Nephron progenitor cell (in vitro differentiated cells): ENCODE results near the gene COMMD3.
A peak's percentile ranks its signal among the peaks of the same experiment; 100 is the strongest.

ENCODE experiments used
- DNase-seq: peaks from one replicate; pipeline ENCODE4 v3.0.0; 2021
- H3K27ac Mint-ChIP-seq: 2 replicates; pipeline ENCODE4 v1.8.0; 2021; ENCODE audit warnings: mild to moderate bottlenecking, moderate library complexity, mixed read lengths
- H3K27me3 Mint-ChIP-seq: 2 replicates; pipeline ENCODE4 v1.8.0; 2021; ENCODE audit warnings: mild to moderate bottlenecking, low read depth, mixed read lengths; ENCODE audit not compliant: poor library complexity
- H3K36me3 Mint-ChIP-seq: 2 replicates; pipeline ENCODE4 v1.8.0; 2021; ENCODE audit warnings: low read depth, mixed read lengths
- H3K4me1 Mint-ChIP-seq: 2 replicates; pipeline ENCODE4 v1.8.0; 2021; ENCODE audit warnings: mixed read lengths
- H3K4me3 Mint-ChIP-seq: 2 replicates; pipeline ENCODE4 v1.8.0; 2021; ENCODE audit warnings: mild to moderate bottlenecking, moderate library complexity, mixed read lengths
- H3K9me3 Mint-ChIP-seq: 2 replicates; pipeline ENCODE4 v1.8.0; 2021; ENCODE audit warnings: mild to moderate bottlenecking, moderate library complexity, mixed read lengths
- TF ChIP-seq, protein P1 (sequence below): fragments of 200-600 bp; sonication (generic); IDR thresholded peaks from 2 replicates; pipeline ENCODE4 v1.5.0; 2021; ENCODE audit warnings: antibody characterized with exemption

COMMD3 gene

DNA sequence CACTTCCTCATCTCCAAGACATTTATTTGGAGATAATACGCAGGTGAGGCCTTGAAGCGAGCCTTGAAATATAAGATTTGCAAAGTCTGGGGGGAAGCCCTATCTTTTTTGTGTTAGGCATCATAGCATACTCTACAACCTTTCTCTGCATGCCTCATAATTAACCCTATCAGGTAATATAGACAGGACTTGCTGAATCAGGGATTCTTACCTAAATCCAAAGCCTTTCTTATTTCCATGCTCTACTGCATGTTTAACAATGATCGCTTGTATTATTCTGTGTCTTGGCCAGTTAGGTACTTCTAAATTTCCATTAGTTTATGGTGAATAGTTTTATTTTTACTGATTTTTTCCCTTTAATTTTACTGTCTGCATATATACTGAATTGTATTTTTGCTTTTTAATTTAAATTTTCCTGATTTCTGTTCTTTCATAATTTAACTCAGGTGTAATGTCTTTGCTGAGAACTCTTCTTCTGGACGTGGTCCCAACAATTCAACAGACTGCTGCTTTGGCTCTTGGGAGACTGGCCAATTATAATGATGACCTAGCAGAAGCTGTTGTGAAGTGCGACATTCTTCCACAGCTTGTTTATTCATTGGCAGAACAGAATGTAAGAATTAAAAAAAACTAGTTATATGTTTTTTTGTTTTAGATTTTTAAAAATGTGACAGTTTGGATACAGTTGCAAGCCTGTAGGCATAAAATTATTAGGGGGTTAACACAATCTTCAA is 48.4 kb downstream of the COMMD3 start:
- Mint-ChIP-seq H3K27me3 (no peaks in the 10 kb centered on the region), H3K27ac (no peak overlapping the region), H3K9me3 (no peaks in the 10 kb centered on the region), H3K36me3 (no peaks in the 10 kb centered on the region), H3K4me1 (peaks cover 20% of the 10 kb centered on the region), H3K4me3 (no peak overlapping the region)
- TF ChIP-seq, protein P1, sequence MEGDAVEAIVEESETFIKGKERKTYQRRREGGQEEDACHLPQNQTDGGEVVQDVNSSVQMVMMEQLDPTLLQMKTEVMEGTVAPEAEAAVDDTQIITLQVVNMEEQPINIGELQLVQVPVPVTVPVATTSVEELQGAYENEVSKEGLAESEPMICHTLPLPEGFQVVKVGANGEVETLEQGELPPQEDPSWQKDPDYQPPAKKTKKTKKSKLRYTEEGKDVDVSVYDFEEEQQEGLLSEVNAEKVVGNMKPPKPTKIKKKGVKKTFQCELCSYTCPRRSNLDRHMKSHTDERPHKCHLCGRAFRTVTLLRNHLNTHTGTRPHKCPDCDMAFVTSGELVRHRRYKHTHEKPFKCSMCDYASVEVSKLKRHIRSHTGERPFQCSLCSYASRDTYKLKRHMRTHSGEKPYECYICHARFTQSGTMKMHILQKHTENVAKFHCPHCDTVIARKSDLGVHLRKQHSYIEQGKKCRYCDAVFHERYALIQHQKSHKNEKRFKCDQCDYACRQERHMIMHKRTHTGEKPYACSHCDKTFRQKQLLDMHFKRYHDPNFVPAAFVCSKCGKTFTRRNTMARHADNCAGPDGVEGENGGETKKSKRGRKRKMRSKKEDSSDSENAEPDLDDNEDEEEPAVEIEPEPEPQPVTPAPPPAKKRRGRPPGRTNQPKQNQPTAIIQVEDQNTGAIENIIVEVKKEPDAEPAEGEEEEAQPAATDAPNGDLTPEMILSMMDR, result no peak
- no peak for DNase-seq

DNA sequence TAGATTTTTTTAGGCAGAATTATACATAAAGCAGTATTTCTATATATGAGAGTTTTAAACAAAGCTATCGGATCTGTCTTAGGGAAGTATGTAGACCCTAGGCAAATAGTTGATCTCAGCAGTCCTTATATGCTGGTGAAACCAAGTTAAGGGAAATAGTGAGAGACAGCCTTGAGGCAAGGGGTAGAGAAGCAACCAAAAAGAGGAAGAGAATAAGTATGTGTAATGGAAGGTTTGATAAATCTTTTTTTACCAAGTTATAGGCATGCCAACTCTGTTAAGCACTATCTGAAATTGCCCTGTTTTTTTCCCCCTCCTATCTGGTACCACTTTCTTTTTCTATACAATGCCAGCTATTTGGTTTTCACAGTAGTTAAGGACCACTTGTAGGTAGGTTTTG is 49.0 kb downstream of the COMMD3 start:
- H3K4me1 Mint-ChIP-seq, result peaks cover 20% of the 10 kb centered on the region
- H3K27me3 Mint-ChIP-seq, result no peaks in the 10 kb centered on the region
- no peaks in the 10 kb centered on the region for H3K9me3 Mint-ChIP-seq
- H3K36me3 Mint-ChIP-seq, result no peaks in the 10 kb centered on the region
- H3K27ac Mint-ChIP-seq, result no peak overlapping the region
- DNase-seq, result no peak
- TF ChIP-seq, protein P1, result no peak
- H3K4me3 Mint-ChIP-seq, result no peak overlapping the region

DNA sequence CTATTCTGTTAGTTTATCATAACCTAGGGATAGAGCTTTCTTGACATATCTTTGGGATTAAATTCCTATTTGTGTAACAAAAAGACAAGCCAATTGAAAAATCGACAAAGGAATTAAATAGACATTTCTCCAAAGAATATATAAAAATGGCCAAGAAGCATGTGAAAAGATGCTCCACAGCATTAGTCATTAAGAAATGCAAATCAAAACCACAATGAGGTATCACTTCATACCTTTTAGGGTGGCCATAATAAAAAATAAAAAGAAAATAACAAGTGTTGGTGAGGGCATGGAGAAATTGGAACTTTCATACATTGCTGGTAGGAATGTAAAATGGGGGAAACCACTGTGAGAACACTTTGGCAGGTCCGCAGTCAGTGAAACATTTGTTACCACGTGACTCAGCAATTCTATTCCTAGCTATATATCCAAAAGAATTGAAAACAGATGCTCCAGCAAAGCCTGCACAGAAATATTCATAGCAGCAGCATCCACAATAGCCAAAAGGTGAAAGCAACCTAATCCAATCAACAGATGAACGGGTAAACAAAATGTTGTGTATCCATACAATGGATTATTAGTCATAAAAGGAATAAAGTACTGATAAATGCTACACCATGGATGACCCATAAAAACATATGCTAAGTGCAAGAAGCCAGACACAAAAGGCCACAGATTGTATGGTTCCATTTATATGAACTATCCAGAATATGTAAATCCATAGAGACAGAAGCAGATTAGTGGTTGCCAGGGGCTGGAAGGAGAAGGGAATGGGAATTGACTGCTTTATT is 49.7 kb downstream of the COMMD3 start:
- Mint-ChIP-seq H3K4me1 (peaks cover 20% of the 10 kb centered on the region), H3K27ac (no peak overlapping the region), H3K9me3 (no peaks in the 10 kb centered on the region), H3K4me3 (no peak overlapping the region), H3K36me3 (no peaks in the 10 kb centered on the region), H3K27me3 (no peaks in the 10 kb centered on the region)
- TF ChIP-seq, protein P1, result no peak
- no peak for DNase-seq

DNA sequence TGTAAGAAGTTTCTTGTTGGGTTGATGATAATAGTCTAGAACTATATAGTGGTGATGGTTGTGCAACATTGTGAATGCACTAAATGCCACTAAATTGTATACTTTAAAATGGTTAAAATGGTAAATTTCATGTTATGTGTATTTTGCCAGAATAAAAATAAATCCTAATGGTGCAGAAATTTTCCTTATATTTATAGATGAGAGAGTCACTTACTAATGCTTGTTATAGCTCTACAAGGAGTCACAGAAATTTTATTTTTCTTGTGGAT is 50.2 kb downstream of the COMMD3 start:
- Mint-ChIP-seq H3K36me3 (no peaks in the 10 kb centered on the region), H3K9me3 (no peaks in the 10 kb centered on the region), H3K27me3 (no peaks in the 10 kb centered on the region), H3K4me1 (peaks cover 20% of the 10 kb centered on the region), H3K27ac (no peak overlapping the region), H3K4me3 (no peak overlapping the region)
- DNase-seq, result no peak
- TF ChIP-seq, protein P1, result no peak

DNA sequence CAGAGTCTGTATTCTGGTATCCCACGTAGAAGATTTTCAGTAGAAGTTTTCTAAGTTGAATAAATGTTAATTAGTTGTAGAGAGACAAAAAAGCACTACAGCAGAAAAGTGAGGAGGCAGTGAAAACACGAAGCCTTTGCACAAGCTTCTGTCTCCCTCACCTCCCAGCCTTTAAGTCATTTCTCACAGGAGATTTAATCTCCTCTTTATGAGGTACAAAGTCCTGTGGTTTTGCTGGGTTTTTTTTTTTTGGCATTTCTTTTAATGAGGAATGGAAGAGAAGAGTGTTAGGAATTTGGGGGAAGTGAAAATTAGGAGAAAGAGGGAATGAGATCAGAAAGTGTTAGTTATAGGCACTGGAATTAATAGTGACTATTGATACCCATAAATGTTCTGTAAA is 50.6 kb downstream of the COMMD3 start:
- peaks cover 20% of the 10 kb centered on the region for H3K4me1 Mint-ChIP-seq

More for the DNA sequence above, 50.6 kb downstream of the COMMD3 start:
- Mint-ChIP-seq H3K9me3 (no peaks in the 10 kb centered on the region), H3K27ac (peak overlapping the region; percentile 37), H3K27me3 (no peaks in the 10 kb centered on the region), H3K4me3 (no peak overlapping the region), H3K36me3 (no peaks in the 10 kb centered on the region)
- no peak for DNase-seq
- TF ChIP-seq, protein P1, result no peak
